GM18907 (cell line): ENCODE results near the gene USP5.

Experiments
- ATAC-seq: cut with Tn5 transposase; IDR thresholded peaks from one replicate; pipeline ENCODE4 v1.9.1; 2021; ENCODE audit warnings: mild to moderate bottlenecking, moderate library complexity; ENCODE audit not compliant: unreplicated experiment

The USP5 gene

GRCh38 chr12:6851921-6852650 lies at the start of gene USP5:
Gene USP5, plus strand, starts transcription at chr12:6852150. Its CDS starts 30 bp downstream, at chr12:6852180.
- ATAC-seq = peak; percentile 79

GRCh38 chr12:6807170-6807569 lies 44.8 kb upstream of the USP5 start:
- no peak for ATAC-seq

GRCh38 chr12:6809056-6809455 lies 42.9 kb upstream of the USP5 start:
- ATAC-seq = no peak

- no peak for ATAC-seq
These were observed 41.2 kb upstream of the USP5 start for GRCh38 chr12:6810758-6811157.

GRCh38 chr12:6813363-6813762 lies 38.6 kb upstream of the USP5 start:
- no peak for ATAC-seq

GRCh38 chr12:6816598-6816997 lies 35.4 kb upstream of the USP5 start:
- ATAC-seq = no peak

GRCh38 chr12:6817098-6817497 lies 34.9 kb upstream of the USP5 start:
- no peak for ATAC-seq

- ATAC-seq = no peak
These were observed 34.2 kb upstream of the USP5 start for GRCh38 chr12:6817662-6818157.

- no peak for ATAC-seq
These were observed 33.7 kb upstream of the USP5 start for GRCh38 chr12:6818222-6818621.

GRCh38 chr12:6818645-6819044 lies 33.3 kb upstream of the USP5 start:
- ATAC-seq = no peak

- ATAC-seq = no peak
These were observed 32.6 kb upstream of the USP5 start for GRCh38 chr12:6819106-6820030.

GRCh38 chr12:6820166-6820565 lies 31.8 kb upstream of the USP5 start:
- no peak for ATAC-seq

- no peak for ATAC-seq
These were observed 30.1 kb upstream of the USP5 start, which contains the start of gene GPR162 for GRCh38 chr12:6821591-6822425. Gene GPR162, plus strand, starts transcription at chr12:6821821. Its CDS starts 2,078 bp downstream, at chr12:6823899.

GRCh38 chr12:6822426-6823135 lies 29.4 kb upstream of the USP5 start:
- no peak for ATAC-seq

- no peak for ATAC-seq
These were observed 28.5 kb upstream of the USP5 start for GRCh38 chr12:6823182-6824084.

GRCh38 chr12:6824085-6824775 lies 27.7 kb upstream of the USP5 start:
- ATAC-seq = no peak

GRCh38 chr12:6824901-6825381 lies 27.0 kb upstream of the USP5 start:
- ATAC-seq = no peak

GRCh38 chr12:6825398-6826124 lies 26.4 kb upstream of the USP5 start:
- no peak for ATAC-seq
